ENCODE measurements around the gene CACNA1B. TPM values are rescaled to one million over a fixed set of nuclear protein-coding genes. Genes with fewer than 3 reads are reported as not detected.

Gene CACNA1B
- total and polyA plus RNA-seq, 9 of the 15 experiments (the other 6 are each of a cell fraction or from before 2014, with no cell fraction given), result 0.01 to 0.04 TPM; not detected in 7

DNA sequence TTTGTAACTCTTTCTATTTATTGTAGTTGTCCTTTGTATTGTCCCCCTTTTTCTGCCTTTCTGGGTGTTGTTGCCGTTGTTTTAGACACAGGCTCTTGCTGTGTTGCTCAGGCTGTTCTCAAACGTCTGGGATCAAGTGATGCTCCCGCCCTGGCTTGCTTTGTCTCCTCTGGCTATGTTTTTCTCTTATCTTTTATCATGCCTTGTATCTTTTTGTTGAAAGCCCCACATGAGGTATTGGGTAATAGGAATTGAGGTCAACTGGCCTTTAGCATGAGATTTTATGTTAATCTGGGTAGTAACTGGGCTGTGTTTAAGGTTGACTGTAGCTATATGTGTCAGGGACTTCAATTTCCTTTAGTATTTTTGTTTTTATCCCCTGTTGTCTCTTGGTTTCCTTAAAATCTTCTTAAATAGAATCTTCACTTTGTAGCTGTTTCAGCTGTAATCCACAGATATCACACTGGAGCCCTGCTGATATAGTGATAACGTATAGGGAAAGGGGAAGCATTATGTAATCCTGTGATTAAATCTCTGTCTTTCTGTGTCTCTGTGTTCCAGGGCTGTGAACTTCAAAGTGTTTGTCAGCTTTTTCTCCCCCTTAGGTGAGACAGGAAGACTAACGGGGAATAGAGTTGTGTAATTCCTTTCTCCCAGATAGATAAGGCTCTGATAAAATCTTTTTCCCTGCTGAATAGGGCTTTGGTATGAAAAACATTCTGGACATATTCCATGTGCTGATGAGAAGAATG, 25.9 kb upstream of the CACNA1B start (continued):
- TF ChIP-seq, protein P1, sequence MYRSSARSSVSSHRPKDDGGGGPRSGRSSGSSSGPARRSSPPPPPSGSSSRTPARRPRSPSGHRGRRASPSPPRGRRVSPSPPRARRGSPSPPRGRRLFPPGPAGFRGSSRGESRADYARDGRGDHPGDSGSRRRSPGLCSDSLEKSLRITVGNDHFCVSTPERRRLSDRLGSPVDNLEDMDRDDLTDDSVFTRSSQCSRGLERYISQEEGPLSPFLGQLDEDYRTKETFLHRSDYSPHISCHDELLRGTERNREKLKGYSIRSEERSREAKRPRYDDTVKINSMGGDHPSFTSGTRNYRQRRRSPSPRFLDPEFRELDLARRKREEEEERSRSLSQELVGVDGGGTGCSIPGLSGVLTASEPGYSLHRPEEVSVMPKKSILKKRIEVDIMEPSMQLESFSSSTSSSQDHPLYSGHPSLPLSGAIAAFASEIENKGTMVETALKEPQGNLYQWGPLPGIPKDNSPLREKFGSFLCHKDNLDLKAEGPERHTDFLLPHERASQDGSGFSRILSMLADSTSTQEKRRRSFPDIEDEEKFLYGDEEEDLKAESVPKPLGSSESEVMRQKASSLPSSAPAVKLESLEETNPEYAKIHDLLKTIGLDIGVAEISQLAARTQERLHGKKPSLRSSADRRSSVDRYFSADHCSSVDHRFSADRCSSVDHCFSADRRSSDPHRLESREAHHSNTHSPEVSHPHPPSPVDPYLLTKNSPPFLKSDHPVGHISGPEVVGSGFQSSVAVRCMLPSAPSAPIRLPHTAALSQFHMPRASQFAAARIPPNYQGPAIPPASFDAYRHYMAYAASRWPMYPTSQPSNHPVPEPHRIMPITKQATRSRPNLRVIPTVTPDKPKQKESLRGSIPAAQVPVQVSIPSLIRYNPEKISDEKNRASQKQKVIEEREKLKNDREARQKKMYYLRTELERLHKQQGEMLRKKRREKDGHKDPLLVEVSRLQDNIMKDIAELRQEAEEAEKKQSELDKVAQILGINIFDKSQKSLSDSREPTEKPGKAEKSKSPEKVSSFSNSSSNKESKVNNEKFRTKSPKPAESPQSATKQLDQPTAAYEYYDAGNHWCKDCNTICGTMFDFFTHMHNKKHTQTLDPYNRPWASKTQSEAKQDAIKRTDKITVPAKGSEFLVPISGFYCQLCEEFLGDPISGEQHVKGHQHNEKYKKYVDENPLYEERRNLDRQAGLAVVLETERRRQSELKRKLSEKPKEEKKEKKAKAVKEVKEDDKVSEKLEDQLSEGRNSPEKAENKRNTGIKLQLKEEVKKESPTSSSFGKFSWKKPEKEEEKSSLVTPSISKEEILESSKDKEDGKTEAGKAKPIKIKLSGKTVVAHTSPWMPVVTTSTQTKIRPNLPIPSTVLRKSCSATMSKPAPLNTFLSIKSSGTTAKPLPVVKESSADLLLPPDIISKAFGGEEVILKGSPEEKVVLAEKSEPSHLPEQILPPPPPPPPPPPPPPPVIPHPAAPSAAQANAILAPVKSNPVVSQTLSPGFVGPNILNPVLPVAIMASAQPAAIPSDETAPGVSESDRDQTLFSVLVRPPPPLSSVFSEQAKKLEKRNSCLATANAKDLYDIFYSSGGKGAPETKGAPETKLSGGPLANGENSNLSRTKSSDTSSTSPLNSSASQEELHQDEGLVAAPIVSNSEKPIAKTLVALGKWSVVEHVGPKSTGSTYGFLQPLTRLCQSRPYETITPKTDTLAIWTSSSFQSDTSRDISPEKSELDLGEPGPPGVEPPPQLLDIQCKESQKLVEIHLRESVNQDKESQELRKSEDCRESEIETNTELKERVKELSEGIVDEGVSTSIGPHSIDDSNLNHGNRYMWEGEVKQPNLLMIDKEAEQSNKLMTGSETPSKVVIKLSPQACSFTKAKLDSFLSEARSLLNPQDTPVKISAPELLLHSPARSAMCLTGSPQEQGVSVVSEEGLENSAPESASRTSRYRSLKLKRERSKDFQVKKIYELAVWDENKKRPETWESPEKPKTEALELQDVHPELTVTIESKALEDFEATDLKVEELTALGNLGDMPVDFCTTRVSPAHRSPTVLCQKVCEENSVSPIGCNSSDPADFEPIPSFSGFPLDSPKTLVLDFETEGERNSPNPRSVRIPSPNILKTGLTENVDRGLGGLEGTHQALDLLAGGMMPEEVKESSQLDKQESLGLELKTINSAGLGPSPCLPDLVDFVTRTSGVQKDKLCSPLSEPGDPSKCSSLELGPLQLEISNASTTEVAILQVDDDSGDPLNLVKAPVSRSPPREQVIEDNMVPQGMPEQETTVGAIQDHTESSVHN (IDR thresholded peaks at IDR 0.05; ENCODE audit: borderline replicate concordance in 1 of 2, low read depth in 1 of 2), result no peak
- TF ChIP-seq KHSRP (IDR thresholded peaks at IDR 0.05), result no peak
- TF ChIP-seq, protein P2, sequence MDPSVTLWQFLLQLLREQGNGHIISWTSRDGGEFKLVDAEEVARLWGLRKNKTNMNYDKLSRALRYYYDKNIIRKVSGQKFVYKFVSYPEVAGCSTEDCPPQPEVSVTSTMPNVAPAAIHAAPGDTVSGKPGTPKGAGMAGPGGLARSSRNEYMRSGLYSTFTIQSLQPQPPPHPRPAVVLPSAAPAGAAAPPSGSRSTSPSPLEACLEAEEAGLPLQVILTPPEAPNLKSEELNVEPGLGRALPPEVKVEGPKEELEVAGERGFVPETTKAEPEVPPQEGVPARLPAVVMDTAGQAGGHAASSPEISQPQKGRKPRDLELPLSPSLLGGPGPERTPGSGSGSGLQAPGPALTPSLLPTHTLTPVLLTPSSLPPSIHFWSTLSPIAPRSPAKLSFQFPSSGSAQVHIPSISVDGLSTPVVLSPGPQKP (CRISPR knock-in tag; IDR thresholded peaks at IDR 0.05), result no peak
- no peak for TF ChIP-seq TFE3 (CRISPR knock-in tag; IDR thresholded peaks at IDR 0.05)
